HL-60 (cell line): ENCODE measurements around the gene TMEM37.

Experiments used
- CTCF ChIP-seq: IDR thresholded peaks from one replicate; pipeline ENCODE4 v1.5.1; 2011; ENCODE audit warnings: low read length, control low read depth, inconsistent platforms; ENCODE audit not compliant: insufficient read depth
- GABPA ChIP-seq: IDR thresholded peaks from 2 replicates; pipeline ENCODE4 v1.6.1; 2012; ENCODE audit warnings: low read depth
- POLR2AphosphoS5 ChIP-seq: IDR thresholded peaks from 2 replicates; pipeline ENCODE4 v1.6.1; 2012; ENCODE audit warnings: low read depth
- REST ChIP-seq: IDR thresholded peaks from 2 replicates; pipeline ENCODE4 v1.6.1; 2012; ENCODE audit warnings: low read depth; ENCODE audit not compliant: insufficient replicate concordance

GRCh38 chr2:119442226-119442619 is 10.6 kb downstream of the TMEM37 start:
- TF ChIP-seq CTCF (no peak), POLR2AphosphoS5 (no peak), REST (no peak), GABPA (no peak)
